SU-DHL-6 (cell line): Measurements from ENCODE around the gene KCNH1.

ENCODE experiments used
- H2AFZ ChIP-seq: fragments of 200-600 bp; sonication (generic); 2 replicates; pipeline ENCODE4 v1.6.1; 2014; ENCODE audit warnings: low read depth, mild to moderate bottlenecking, moderate library complexity, mixed read lengths, antibody characterized with exemption, low read length; ENCODE audit not compliant: severe bottlenecking
- H3F3A ChIP-seq: fragments of 200-600 bp; shearing (Covaris generic); 2 replicates; pipeline ENCODE4 v1.6.0; 2016; ENCODE audit warnings: antibody characterized with exemption, mild to moderate bottlenecking; ENCODE audit not compliant: insufficient read depth
- H3K27ac ChIP-seq: fragments of 200-600 bp; sonication (generic); 2 replicates; pipeline ENCODE4 v1.5.1; 2016; ENCODE audit warnings: low read depth, mild to moderate bottlenecking, low read length, moderate library complexity, mixed read lengths
- H3K27me3 ChIP-seq: fragments of 200-600 bp; sonication (generic), shearing (Covaris generic); 2 replicates; pipeline ENCODE4 v1.6.0; 2014; ENCODE audit warnings: mild to moderate bottlenecking, low read length
- H3K36me3 ChIP-seq: fragments of 200-600 bp; sonication (generic); 2 replicates; pipeline ENCODE4 v1.6.1; 2014; ENCODE audit warnings: mild to moderate bottlenecking, low read length, mixed read lengths
- H3K4me2 ChIP-seq: fragments of 300-600, 200-600 bp; shearing (Covaris generic), sonication (generic); 2 replicates; pipeline ENCODE4 v1.6.0; 2014; ENCODE audit warnings: low read length, low read depth, mild to moderate bottlenecking; ENCODE audit not compliant: poor library complexity, severe bottlenecking
- H3K4me3 ChIP-seq: fragments of 200-600 bp; sonication (generic); 2 replicates; pipeline ENCODE4 v1.5.1; 2014; ENCODE audit warnings: antibody characterized with exemption, low read length, mild to moderate bottlenecking, mixed read lengths; ENCODE audit not compliant: insufficient read depth, poor library complexity, severe bottlenecking
- H3K79me2 ChIP-seq: fragments of 200-600 bp; sonication (generic); 2 replicates; pipeline ENCODE4 v1.6.1; 2014; ENCODE audit warnings: mild to moderate bottlenecking, low read length, moderate library complexity; ENCODE audit not compliant: insufficient read depth
- H3K9ac ChIP-seq: fragments of 200-600 bp; sonication (generic); 2 replicates; pipeline ENCODE4 v1.7.0; 2014; ENCODE audit warnings: mild to moderate bottlenecking, low read length
- H3K9me2 ChIP-seq: fragments of 200-600 bp; sonication (generic); replicated peaks from 2 replicates; pipeline ENCODE4 v1.6.1; 2014; ENCODE audit warnings: low read length; ENCODE audit not compliant: insufficient read depth
- H3K9me3 ChIP-seq: fragments of 200-600 bp; sonication (generic); 2 replicates; pipeline ENCODE4 v1.6.1; 2014; ENCODE audit warnings: low read length, mixed read lengths; ENCODE audit not compliant: insufficient read depth
- H4K20me1 ChIP-seq: fragments of 200-600 bp; sonication (generic); 2 replicates; pipeline ENCODE4 v1.6.1; 2014; ENCODE audit warnings: low read depth, mild to moderate bottlenecking, antibody characterized with exemption, low read length, moderate library complexity, mixed read lengths
- EZH2phosphoT487 ChIP-seq: fragments of 200-600 bp; sonication (generic), shearing (Covaris generic); conservative IDR thresholded peaks from 2 replicates; pipeline ENCODE4 v1.6.1; 2018; ENCODE audit warnings: mild to moderate bottlenecking, antibody characterized with exemption, low read length, moderate library complexity, mixed read lengths
- TF ChIP-seq, protein P1 (sequence below): fragments of 200-600 bp; sonication (generic); IDR thresholded peaks from one replicate; pipeline ENCODE4 v1.5.1; 2017; ENCODE audit warnings: antibody characterized with exemption, mild to moderate bottlenecking, low read length, moderate library complexity; ENCODE audit not compliant: insufficient read depth, poor library complexity, severe bottlenecking

Gene KCNH1

GRCh38 chr1:210738256-210738655 is 395.7 kb downstream of the KCNH1 start:
- no peaks in the 10 kb centered on the region for H3K9me2 ChIP-seq
- H3K27ac ChIP-seq: no peak overlapping the region
- H3K4me2 ChIP-seq: no peak overlapping the region
- TF ChIP-seq EZH2phosphoT487: no peak
- TF ChIP-seq, protein P1, sequence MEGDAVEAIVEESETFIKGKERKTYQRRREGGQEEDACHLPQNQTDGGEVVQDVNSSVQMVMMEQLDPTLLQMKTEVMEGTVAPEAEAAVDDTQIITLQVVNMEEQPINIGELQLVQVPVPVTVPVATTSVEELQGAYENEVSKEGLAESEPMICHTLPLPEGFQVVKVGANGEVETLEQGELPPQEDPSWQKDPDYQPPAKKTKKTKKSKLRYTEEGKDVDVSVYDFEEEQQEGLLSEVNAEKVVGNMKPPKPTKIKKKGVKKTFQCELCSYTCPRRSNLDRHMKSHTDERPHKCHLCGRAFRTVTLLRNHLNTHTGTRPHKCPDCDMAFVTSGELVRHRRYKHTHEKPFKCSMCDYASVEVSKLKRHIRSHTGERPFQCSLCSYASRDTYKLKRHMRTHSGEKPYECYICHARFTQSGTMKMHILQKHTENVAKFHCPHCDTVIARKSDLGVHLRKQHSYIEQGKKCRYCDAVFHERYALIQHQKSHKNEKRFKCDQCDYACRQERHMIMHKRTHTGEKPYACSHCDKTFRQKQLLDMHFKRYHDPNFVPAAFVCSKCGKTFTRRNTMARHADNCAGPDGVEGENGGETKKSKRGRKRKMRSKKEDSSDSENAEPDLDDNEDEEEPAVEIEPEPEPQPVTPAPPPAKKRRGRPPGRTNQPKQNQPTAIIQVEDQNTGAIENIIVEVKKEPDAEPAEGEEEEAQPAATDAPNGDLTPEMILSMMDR: no peak
- H2AFZ ChIP-seq: no peak overlapping the region
- H3K79me2 ChIP-seq: no peaks in the 10 kb centered on the region
- H3K9me3 ChIP-seq: no peaks in the 10 kb centered on the region
- H3K36me3 ChIP-seq: no peaks in the 10 kb centered on the region
- H3F3A ChIP-seq: no peaks in the 10 kb centered on the region
- no peak overlapping the region for H3K9ac ChIP-seq
- no peaks in the 10 kb centered on the region for H3K27me3 ChIP-seq
- H3K4me3 ChIP-seq: no peak overlapping the region
- no peaks in the 10 kb centered on the region for H4K20me1 ChIP-seq

- Histone ChIP-seq H3K79me2 (no peaks in the 10 kb centered on the region), H3K27me3 (no peaks in the 10 kb centered on the region), H3K9me2 (no peaks in the 10 kb centered on the region), H3K9ac (no peak overlapping the region), H2AFZ (no peak overlapping the region), H3F3A (no peaks in the 10 kb centered on the region), H3K4me3 (no peak overlapping the region), H3K9me3 (no peaks in the 10 kb centered on the region), H3K27ac (no peak overlapping the region), H3K36me3 (no peaks in the 10 kb centered on the region), H4K20me1 (no peaks in the 10 kb centered on the region), H3K4me2 (no peak overlapping the region)
- TF ChIP-seq, protein P1: no peak
- no peak for TF ChIP-seq EZH2phosphoT487
Measured at GRCh38 chr1:210736713-210737112, 397.2 kb downstream of the KCNH1 start.

DNA sequence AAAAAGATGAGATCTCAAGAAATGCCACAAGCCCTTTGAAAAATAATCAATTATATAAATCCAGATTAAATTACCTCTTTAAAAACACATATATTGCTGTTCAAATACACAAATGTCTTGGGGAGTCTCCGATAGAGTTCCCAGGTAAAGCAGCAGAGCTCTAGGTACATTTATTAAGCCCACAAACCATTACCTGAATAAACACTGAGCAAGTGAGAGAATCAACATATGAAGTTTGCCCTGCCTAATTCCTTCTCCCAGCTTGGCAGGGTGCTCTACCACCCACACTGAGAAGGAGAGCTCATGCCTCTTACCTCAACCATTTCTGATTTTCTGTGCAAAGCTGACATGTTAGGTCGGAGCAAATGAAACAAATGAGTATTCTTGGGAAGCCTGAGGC is 402.4 kb downstream of the KCNH1 start:
- no peak overlapping the region for H3K9ac ChIP-seq
- no peaks in the 10 kb centered on the region for H4K20me1 ChIP-seq
- H3K79me2 ChIP-seq: no peaks in the 10 kb centered on the region
- H3K9me3 ChIP-seq: no peaks in the 10 kb centered on the region
- TF ChIP-seq EZH2phosphoT487: no peak
- TF ChIP-seq, protein P1: no peak
- H3K36me3 ChIP-seq: no peaks in the 10 kb centered on the region
- H3K9me2 ChIP-seq: no peaks in the 10 kb centered on the region
- no peak overlapping the region for H2AFZ ChIP-seq
- H3K4me3 ChIP-seq: no peak overlapping the region
- no peaks in the 10 kb centered on the region for H3K27me3 ChIP-seq
- H3K27ac ChIP-seq: no peak overlapping the region
- no peak overlapping the region for H3K4me2 ChIP-seq
- no peaks in the 10 kb centered on the region for H3F3A ChIP-seq
